GM19372 (cell line): ENCODE data around the gene SLC25A22.

Experiments used
- ATAC-seq: cut with Tn5 transposase; IDR thresholded peaks from one replicate; pipeline ENCODE4 v1.9.1; 2021; ENCODE audit warnings: mild to moderate bottlenecking, low read depth, moderate library complexity; ENCODE audit not compliant: unreplicated experiment

The SLC25A22 gene

GRCh38 chr11:798093-798713, at the start of gene SLC25A22:
Gene SLC25A22, minus strand, starts transcription at chr11:798281. Its CDS starts 3,275 bp downstream, at chr11:795006.
- peak; percentile 62 for ATAC-seq

GRCh38 chr11:847876-848275, 49.8 kb upstream of the SLC25A22 start:
- no peak for ATAC-seq

- ATAC-seq: no peak
Measured at GRCh38 chr11:846496-847098, 48.5 kb upstream of the SLC25A22 start.

- ATAC-seq: no peak
Measured at GRCh38 chr11:845872-846495, 47.9 kb upstream of the SLC25A22 start.

- ATAC-seq: no peak
Measured at GRCh38 chr11:844693-845644, 46.9 kb upstream of the SLC25A22 start.

GRCh38 chr11:843818-844692, 46.0 kb upstream of the SLC25A22 start:
- no peak for ATAC-seq

- ATAC-seq: no peak
Measured at GRCh38 chr11:843086-843734, 45.1 kb upstream of the SLC25A22 start.

GRCh38 chr11:842370-843002, 44.4 kb upstream of the SLC25A22 start, which contains the start of the genes POLR2L and TSPAN4:
Gene POLR2L, minus strand, starts transcription at chr11:842529. Its CDS starts 21 bp downstream, at chr11:842508.
Gene TSPAN4, plus strand, starts transcription at chr11:842852. Its CDS starts 7,453 bp downstream, at chr11:850305.
- ATAC-seq: peak; percentile 63

- ATAC-seq: peak; percentile 31
Measured at GRCh38 chr11:841981-842369, 43.9 kb upstream of the SLC25A22 start.

GRCh38 chr11:839875-840617, 42.0 kb upstream of the SLC25A22 start:
- no peak for ATAC-seq

GRCh38 chr11:839280-839623, 41.2 kb upstream of the SLC25A22 start:
- no peak for ATAC-seq

- ATAC-seq: no peak
Measured at GRCh38 chr11:838441-839279, 40.6 kb upstream of the SLC25A22 start.

- ATAC-seq: no peak
Measured at GRCh38 chr11:837990-838307, 39.9 kb upstream of the SLC25A22 start.

- ATAC-seq: no peak
Measured at GRCh38 chr11:837189-837989, 39.3 kb upstream of the SLC25A22 start.

GRCh38 chr11:836700-837099, 38.6 kb upstream of the SLC25A22 start:
- ATAC-seq: no peak

- ATAC-seq: no peak
Measured at GRCh38 chr11:836274-836673, 38.2 kb upstream of the SLC25A22 start.
